GM12891 (cell line): ENCODE measurements around the gene CATSPERZ.

Source experiments
- POLR2A ChIP-seq: IDR thresholded peaks from 2 replicates; pipeline ENCODE4 v1.6.1; 2011; ENCODE audit warnings: low read depth, low read length, control low read depth
- POLR2AphosphoS5 ChIP-seq: IDR thresholded peaks from 2 replicates; pipeline ENCODE4 v1.6.1; 2011; ENCODE audit warnings: low read depth, low read length, control low read depth
- POU2F2 ChIP-seq: IDR thresholded peaks from 2 replicates; pipeline ENCODE4 v1.6.1; 2011; ENCODE audit warnings: low read depth, mild to moderate bottlenecking, control low read depth, low read length, moderate library complexity
- SPI1 ChIP-seq: IDR thresholded peaks from 2 replicates; pipeline ENCODE4 v1.6.1; 2011; ENCODE audit warnings: low read depth, low read length, control low read depth
- TAF1 ChIP-seq: IDR thresholded peaks from 2 replicates; pipeline ENCODE4 v1.6.1; 2011; ENCODE audit warnings: low read depth, low read length, control low read depth

DNA sequence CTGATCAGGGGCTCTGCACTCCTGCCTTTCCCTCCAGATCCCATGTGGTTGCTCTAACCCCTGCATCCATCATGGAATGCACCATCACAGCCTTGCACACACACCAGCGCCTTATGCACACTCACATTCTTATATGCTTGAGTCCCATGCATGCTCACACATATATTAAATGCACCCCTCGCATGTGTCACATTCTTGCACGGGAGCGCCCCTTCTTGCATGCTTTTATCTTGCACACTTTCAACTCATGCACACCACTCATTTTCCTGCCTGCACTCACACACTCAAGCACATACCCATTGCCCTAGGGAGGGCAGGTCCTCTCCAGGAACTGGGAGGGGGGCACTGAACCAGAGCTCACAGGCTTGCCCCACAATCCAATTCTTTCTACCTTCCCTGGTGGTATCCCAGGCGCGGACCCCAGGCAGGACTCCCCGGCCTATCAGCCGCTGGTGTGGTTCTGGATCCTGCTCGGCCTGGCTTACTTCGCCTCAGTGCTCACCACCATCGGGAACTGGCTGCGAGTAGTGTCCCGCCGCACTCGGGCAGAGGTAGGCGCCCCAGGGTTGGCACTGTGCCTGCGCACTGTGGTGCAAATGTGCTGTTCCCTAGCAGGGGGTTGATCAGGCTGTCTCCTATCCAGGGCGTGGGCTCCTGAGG, 2.3 kb upstream of the CATSPERZ start:
- TF ChIP-seq POLR2A (no peak), POU2F2 (no peak), POLR2AphosphoS5 (no peak), SPI1 (no peak), TAF1 (no peak)
